ENCODE measurements around the gene MYO10. TPM values are rescaled to one million over a fixed set of nuclear protein-coding genes. Genes with fewer than 3 reads are reported as not detected.
A peak's percentile ranks its signal among the peaks of the same experiment; 100 is the strongest.

Gene MYO10
- total RNA-seq, 1 donor = 37.1 TPM

DNA sequence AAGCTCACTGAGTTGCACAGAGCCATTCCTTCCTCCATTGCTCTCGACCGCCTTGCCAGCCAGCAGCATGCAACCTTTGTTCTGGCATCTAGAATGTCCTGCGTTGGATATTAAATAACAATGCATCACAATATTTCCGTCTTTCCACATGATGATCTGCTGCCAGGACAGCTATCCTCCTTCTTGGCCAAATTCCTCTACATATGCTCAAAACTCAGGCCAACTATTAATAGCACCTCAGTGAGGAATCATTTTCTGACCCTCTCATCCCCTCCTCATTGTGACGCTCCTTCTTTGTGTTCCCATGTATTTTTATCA is 128.6 kb downstream of the MYO10 start:
- no peak overlapping the region for H3K4me3 ChIP-seq (ENCODE audit: low read depth, low read length)
- TF ChIP-seq, protein P1, sequence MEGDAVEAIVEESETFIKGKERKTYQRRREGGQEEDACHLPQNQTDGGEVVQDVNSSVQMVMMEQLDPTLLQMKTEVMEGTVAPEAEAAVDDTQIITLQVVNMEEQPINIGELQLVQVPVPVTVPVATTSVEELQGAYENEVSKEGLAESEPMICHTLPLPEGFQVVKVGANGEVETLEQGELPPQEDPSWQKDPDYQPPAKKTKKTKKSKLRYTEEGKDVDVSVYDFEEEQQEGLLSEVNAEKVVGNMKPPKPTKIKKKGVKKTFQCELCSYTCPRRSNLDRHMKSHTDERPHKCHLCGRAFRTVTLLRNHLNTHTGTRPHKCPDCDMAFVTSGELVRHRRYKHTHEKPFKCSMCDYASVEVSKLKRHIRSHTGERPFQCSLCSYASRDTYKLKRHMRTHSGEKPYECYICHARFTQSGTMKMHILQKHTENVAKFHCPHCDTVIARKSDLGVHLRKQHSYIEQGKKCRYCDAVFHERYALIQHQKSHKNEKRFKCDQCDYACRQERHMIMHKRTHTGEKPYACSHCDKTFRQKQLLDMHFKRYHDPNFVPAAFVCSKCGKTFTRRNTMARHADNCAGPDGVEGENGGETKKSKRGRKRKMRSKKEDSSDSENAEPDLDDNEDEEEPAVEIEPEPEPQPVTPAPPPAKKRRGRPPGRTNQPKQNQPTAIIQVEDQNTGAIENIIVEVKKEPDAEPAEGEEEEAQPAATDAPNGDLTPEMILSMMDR (IDR thresholded peaks at IDR 0.05; ENCODE audit: insufficient read depth, low read length) = no peak
- DNase-seq (ENCODE audit: low read depth) = peak; percentile 68

DNA sequence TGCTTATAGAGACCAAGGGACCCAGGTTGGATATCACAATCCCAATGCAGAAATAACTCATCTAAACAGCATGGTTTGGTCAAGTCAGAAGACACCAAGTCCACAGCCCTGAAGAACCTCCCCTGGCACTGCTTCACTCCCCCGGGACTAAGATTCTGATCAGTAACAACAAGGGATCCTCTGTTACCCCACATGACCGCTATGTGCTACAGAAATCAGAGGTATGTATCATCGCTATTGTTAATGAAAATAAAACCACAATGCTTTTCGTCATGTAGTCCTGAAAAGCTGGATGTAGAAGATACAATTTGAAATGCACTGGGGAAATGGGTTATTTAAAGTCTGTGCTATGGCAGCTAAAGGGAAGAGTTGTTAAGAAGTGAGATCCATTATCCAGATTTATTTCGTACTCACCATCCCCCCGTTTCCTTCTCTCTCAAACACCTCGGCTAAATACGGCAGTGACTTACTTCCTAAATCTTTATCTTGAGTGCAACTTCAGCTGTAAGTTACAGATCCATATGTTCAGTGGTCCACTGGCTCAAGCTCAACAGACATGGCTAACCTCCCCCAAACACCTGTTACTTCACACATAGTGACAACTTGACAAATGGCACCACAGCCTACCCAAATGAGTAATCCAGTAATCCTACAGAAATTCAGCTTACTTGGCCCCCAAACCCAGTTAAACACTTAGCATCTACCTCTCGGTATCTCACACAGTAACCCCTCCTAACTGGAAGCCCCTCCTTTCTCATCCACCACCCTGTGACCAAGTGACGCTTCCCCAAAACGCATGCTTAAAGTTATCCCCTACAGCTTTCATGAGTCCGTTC is 129.2 kb downstream of the MYO10 start:
- TF ChIP-seq, protein P1 (IDR thresholded peaks at IDR 0.05; ENCODE audit: insufficient read depth, low read length) = no peak
- no peak for DNase-seq (ENCODE audit: low read depth)

DNA sequence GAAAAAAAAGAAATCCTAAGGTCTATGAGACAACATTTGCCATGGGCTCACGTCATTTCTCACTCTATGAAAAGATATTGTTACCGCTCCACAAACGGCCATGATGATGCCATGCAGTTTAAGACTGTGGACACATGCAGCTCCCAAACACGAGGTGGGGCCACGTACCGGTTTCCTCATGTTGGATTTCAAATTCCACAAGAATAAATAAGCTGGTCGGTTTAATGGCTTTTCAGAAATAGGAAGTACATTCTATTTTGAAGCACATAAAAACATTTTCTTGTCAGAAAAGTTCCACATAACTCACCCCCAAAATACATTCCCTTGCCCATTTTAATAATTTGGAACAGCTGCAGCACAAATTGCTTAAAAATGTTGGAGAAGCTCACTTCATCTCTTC is 130.6 kb downstream of the MYO10 start:
- TF ChIP-seq, protein P1 (IDR thresholded peaks at IDR 0.05; ENCODE audit: insufficient read depth, low read length) = no peak
- H3K4me3 ChIP-seq (ENCODE audit: low read depth, low read length) = no peak overlapping the region
- no peak for DNase-seq (ENCODE audit: low read depth)

More for the DNA sequence above, 129.2 kb downstream of the MYO10 start:
- no peak overlapping the region for H3K4me3 ChIP-seq (ENCODE audit: low read depth, low read length)

DNA sequence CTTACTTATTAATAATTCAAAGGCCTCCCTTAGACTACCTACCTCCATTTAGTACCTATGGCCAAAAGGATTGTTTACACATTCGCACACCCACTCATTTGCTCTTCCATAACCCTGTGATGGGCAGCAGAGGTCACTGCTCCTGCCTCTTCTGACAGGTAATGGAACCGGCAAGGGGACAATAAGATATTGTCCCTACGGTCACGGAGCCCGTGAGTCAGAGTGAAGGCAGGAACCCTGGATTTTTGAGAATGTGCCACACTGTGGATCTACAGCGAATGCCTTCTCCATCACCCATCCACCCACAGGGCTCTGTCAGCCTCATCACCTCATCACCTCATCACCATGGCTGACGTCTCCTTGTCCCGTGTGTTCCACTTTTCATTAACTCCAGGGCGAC is 132.3 kb downstream of the MYO10 start:
- no peak for DNase-seq (ENCODE audit: low read depth)

DNA sequence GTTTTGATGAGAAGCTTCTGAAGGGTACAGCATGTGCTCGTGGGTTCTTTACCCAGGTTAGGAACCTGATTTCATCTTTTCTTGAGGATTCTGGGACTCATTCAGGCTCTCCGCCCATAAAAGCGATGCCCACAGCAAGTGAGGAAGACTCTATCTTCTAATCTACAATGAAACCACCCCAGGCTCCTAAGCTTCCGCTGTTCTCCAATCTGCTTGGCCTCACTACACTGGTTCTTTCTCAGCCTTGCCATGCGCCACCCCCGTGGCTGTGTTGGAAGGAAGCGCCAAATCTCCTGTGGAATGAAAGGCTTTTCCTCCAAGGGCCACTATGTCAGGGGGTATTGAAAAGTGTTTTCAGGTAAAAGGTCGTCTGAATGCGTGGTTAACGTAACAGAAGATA is 135.6 kb downstream of the MYO10 start:
- no peak overlapping the region for H3K4me3 ChIP-seq (ENCODE audit: low read depth, low read length)
- TF ChIP-seq, protein P1 (IDR thresholded peaks at IDR 0.05; ENCODE audit: insufficient read depth, low read length) = no peak
- DNase-seq (ENCODE audit: low read depth) = no peak

More for the DNA sequence above, 132.3 kb downstream of the MYO10 start:
- H3K4me3 ChIP-seq (ENCODE audit: low read depth, low read length) = no peak overlapping the region
- TF ChIP-seq, protein P1 (IDR thresholded peaks at IDR 0.05; ENCODE audit: insufficient read depth, low read length) = no peak

DNA sequence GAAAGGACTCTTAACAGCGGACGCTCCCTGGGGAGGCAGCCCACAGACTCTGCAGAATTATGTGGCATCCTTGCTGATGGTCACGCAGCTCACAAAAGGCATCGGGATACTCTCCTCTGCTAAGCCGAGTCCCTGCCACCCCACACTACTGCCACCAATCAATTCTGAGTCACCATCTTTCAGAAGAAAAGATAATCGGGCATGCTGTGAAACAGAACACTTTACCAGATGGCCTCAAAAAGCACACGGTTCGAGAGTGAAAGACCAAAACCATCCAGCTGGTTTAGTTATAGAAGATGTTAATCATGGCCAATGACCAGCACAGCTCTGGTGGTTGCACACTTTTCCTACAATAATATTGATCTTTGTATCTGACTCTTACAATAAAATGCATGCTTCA is 136.3 kb downstream of the MYO10 start:
- TF ChIP-seq, protein P1 (IDR thresholded peaks at IDR 0.05; ENCODE audit: insufficient read depth, low read length) = no peak
- no peak for DNase-seq (ENCODE audit: low read depth)
- no peak overlapping the region for H3K4me3 ChIP-seq (ENCODE audit: low read depth, low read length)

DNA sequence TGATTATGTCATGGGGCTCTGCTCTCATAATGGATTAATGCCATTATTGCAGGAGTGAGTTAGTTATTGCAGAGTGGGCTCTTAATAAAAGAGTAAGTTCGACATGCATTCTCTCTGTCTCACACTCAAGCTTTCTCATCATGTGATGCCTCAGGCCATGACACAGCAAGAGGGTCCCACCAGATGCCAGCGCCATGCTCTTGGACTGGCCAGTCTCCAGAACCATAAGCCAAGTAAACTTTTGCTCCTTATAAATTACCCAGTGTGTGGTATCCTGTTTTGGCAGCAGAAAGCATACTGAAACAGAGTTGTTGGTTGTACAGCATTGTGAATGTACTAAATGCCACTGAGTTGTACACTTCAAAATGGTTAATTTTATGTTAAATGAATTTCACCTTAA is 138.1 kb downstream of the MYO10 start:
- peak; percentile 39 for DNase-seq (ENCODE audit: low read depth)
- H3K4me3 ChIP-seq (ENCODE audit: low read depth, low read length) = no peak overlapping the region
- TF ChIP-seq, protein P1 (IDR thresholded peaks at IDR 0.05; ENCODE audit: insufficient read depth, low read length) = no peak
